Choroid plexus epithelial cell (primary cell): Measurements from ENCODE around the gene PRAC2.

Source experiments
- DNase-seq: peaks from one replicate; pipeline ENCODE4 v3.0.0-alpha.2; 2010; ENCODE audit warnings: low read depth
- H3K4me3 ChIP-seq: 2 replicates; pipeline ENCODE4 v1.5.1; 2011; ENCODE audit warnings: low read depth, mild to moderate bottlenecking, control low read depth, low read length, moderate library complexity
- TF ChIP-seq, protein P1 (sequence below): conservative IDR thresholded peaks from 2 replicates; pipeline ENCODE4 v1.5.1; 2011; ENCODE audit warnings: low read depth, mild to moderate bottlenecking, control low read depth, inconsistent platforms, low read length, moderate library complexity

PRAC2 gene

DNA sequence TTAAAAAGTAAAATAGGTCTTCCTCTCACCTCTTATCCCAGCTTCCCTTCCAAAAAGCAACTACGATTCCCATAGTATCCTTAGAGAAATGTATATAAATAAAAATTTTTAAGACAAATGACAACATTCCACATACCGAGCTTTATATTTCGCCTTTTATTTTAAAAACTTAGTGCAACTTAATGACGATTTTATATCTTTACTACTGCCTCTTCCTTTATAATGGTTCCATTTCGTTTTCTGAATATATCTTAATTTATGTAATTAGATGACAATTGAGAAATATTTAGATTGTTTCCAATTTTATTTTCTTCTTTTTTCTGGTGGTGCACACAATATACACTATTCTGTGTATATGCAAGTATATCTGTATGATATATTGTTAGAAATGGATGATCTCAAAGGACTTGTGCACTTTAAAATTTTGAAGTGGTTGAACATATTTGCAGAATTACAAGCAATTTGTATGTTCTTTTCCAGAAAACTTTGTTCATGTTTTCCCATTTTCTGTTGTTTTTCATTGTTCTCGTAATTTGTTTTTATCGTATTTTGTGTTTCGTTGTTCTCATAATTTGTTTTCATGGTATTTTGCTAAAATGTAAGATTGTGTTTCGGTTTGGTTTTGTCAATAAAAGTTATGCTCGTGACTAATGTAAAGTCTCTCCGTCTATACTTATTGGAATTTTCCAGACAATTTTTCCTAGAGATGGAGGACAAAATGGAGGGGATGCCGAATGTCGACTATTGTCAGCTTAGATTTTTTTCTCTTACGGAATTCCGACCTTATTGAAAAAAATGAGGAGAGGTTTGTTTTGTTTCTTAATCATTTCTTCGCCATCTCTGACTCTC, 26.0 kb downstream of the PRAC2 start:
- TF ChIP-seq, protein P1, sequence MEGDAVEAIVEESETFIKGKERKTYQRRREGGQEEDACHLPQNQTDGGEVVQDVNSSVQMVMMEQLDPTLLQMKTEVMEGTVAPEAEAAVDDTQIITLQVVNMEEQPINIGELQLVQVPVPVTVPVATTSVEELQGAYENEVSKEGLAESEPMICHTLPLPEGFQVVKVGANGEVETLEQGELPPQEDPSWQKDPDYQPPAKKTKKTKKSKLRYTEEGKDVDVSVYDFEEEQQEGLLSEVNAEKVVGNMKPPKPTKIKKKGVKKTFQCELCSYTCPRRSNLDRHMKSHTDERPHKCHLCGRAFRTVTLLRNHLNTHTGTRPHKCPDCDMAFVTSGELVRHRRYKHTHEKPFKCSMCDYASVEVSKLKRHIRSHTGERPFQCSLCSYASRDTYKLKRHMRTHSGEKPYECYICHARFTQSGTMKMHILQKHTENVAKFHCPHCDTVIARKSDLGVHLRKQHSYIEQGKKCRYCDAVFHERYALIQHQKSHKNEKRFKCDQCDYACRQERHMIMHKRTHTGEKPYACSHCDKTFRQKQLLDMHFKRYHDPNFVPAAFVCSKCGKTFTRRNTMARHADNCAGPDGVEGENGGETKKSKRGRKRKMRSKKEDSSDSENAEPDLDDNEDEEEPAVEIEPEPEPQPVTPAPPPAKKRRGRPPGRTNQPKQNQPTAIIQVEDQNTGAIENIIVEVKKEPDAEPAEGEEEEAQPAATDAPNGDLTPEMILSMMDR: no peak
- no peak for DNase-seq
- H3K4me3 ChIP-seq: no peak overlapping the region

DNA sequence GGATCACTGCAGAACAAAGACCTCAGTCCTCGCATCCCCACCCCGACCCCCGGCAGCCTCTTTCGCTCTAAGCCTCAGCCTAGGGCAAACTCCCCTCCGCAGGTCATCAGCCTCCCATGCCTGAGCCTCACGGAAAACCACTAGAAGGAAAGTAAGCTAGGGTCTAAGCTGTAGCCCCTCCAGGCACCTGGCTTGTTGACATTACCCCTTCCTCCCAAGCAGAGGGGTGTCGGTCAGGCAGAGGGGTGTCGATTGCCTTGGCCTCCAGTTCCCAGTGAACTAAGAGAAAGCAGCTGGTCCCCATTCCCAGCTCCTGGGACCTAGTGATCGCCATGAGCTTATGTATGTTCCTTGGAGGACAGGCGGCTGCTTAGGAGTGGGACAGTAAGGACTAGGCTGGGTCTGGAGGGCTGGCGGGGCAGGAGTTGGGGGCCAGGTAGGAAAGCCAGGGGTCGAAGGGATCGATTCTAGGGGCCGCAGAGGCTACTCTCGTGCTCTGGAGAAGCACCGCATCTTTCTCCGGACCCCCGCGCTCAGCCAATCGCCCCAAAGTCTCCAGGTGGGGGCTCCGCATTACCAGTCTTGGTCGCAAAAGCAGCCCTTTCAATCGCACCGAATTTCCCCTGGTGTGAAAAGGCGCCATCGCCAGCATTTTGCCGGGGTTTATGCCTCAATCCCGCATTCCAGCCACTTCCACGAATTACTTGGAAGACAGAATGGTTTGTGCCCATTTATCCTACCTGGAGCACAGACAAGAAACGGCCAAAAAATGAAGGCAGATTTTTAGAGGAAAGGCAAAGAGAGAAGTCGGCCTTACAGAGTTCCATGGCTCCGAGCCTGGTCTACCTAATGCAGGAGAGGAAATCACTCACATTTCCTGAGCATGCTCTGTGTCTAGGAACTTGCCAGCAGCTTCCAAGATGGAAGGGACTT, 26.9 kb downstream of the PRAC2 start:
- H3K4me3 ChIP-seq: no peak overlapping the region

DNA sequence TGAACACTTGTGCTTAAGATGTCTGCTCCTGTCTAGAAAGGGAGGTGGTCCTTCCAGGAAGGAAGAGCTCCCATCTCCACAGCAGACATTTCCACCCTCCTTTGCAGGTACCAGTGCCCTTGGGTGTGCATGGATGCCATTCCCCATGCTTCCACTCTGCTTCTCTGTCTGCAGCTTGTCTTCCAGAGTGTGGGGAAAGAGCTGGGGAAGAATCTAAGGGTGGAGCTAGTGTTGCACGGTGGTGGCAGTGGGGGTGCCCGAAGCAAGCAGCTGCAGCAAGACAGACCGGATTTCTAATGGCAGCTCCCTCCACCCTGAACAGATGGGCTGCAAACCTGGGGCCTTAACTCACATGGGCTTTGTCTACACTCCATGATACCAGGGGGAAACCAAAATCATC, 28.2 kb downstream of the PRAC2 start:
- DNase-seq: no peak
- TF ChIP-seq, protein P1: no peak
- no peak overlapping the region for H3K4me3 ChIP-seq

More for the DNA sequence above, 26.9 kb downstream of the PRAC2 start:
- no peak for DNase-seq
- TF ChIP-seq, protein P1: no peak

DNA sequence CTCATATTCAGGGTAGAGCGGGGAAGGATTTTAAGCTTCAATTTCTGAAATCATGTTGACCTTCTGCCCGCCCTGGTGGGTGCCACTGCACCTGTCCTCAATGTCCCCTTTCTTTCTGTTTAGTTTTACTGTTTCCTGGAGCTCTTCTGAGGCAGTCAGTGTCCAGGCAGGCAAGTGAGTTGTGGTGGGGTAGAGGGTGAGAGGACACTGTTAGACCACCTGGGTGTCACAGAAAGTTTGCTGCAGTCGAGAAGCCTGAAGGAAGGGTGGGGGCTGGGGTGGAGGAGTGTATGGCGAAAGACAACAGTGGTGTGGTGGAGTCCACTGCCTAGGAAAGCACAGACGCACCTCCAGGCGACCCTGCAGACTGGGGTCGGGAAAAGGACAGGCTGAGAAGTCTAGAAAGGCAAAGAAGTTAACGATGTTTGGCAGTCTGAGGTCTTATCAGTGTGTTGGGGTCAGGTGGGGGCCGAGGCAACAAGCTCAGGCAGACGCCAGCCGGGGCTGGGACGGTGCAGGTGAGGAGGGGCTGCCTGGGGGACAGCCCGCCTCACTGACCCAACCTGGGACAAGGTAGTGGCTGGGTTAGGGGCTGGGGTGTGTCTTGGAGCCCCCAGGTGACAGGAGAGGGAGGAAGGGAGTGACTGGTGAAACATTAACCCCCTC, 28.9 kb downstream of the PRAC2 start:
- TF ChIP-seq, protein P1: no peak

DNA sequence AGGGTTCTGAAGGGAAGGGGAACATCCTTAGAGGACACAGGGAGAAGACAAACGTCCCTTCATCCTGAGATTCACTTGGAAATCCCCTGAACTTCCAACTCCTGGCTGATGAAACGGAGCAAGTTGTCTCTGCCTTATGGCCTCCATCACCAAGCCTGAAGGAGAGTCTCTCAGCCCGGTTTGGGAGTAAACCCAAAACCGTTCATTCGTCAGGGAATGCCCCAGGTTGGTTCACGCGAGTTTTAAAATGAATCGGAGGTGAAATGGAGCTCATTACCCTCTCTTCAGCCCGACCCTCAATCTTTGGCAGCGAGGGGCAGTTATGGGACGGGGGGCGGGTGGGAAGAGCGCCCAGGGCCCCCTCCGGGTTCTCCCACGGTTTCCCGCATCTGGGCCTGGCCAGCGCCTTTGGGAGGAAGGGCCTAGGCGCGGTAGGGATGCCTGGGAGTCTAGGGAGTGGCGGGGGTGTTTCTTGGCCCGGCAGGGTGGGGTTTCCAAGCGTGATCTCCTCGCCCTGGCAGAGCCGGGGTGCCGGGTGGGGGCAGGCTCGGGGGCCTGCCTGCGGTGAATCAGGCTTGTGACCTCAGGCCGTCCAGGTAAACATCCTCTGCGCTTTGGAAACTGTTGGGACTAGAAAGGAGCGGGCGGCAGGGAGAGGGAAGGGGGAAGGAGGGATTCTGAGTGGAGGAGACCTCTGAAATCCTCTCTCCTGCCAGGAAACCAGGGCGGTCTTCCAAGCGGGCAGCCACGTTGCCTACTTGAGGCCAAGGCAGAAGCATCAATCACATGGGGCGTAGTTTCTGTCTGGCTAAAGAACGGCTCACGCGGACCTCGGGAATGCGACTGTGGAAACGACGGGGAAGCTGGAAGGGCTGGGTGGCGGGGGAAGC, 29.7 kb downstream of the PRAC2 start:
- TF ChIP-seq, protein P1: no peak
- no peak overlapping the region for H3K4me3 ChIP-seq
- DNase-seq: no peak

More for the DNA sequence above, 28.9 kb downstream of the PRAC2 start:
- no peak overlapping the region for H3K4me3 ChIP-seq
- no peak for DNase-seq
